ENCODE data around the gene SMIM26.

DNA sequence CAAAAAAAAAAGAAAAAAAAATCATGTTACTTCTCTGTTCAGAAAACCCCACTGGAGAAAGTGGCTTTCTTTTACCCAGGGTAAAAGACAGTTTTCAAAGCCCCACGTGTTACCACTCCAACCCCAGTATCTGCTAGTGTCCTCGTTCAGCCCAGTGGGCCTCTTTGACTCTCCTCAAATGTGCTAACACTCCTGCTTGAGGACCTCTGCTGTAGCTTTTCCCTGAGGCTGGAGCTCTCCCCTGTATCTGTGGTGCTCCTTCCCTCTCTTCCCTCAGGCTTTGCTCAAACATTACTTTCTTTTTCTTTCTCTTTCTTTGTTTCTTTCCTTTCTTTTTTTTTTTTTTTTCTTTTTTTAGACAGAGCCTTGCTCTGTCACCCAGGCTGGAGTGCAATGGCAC is 44.2 kb upstream of the SMIM26 start:
- TF ChIP-seq EZH2 (IDR thresholded peaks at IDR 0.05; ENCODE audit: low read depth): no peak
- TF ChIP-seq, protein P1, sequence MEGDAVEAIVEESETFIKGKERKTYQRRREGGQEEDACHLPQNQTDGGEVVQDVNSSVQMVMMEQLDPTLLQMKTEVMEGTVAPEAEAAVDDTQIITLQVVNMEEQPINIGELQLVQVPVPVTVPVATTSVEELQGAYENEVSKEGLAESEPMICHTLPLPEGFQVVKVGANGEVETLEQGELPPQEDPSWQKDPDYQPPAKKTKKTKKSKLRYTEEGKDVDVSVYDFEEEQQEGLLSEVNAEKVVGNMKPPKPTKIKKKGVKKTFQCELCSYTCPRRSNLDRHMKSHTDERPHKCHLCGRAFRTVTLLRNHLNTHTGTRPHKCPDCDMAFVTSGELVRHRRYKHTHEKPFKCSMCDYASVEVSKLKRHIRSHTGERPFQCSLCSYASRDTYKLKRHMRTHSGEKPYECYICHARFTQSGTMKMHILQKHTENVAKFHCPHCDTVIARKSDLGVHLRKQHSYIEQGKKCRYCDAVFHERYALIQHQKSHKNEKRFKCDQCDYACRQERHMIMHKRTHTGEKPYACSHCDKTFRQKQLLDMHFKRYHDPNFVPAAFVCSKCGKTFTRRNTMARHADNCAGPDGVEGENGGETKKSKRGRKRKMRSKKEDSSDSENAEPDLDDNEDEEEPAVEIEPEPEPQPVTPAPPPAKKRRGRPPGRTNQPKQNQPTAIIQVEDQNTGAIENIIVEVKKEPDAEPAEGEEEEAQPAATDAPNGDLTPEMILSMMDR (conservative IDR thresholded peaks at IDR 0.05): no peak

Data from PC-9 (cell line).